ENCODE measurements around the gene SLC25A21.

SLC25A21 gene

GRCh38 chr14:36662258-36662542 lies 510.2 kb downstream of the SLC25A21 start:
- DNase-seq (ENCODE audit: extremely low spot score, insufficient read length, low read depth) (no peak), FAIRE-seq (no peak)

DNA sequence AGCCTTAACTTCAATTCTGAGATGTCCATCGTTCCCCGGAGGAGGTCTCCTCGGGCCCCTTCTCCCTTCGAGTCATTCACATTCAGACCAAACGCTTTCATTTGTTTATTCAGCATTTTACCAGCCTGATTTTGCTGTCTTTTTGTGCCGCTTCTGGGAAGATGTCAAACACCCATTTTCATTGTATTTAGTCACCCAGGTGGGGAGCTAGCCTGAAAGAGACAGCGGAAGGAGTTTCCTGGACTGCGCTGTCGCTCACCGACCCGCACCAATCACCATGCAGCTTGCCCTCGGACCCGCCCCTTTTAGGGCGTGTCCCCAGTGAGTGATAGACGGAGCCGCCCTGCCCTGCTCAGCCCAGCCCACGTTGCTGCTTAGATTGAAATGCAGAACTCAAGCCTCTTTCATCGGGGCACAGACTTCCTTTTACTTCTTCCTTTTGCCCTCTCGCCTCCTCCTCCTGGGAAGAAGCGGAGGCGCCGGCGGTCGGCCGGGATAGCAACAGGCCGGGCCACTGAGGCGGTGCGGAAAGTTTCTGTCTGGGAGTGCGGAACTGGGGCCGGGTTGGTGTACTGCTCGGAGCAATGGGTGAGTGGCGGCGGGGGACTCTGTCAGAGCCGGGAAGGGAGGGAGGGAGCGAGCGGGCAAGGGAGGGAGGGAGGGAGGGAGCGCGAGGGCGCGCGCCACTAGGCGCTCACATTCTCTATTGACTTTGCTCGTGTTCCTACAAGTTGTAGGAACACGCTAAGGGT lies 510.7 kb downstream of the SLC25A21 start, which contains the start of gene PAX9:
Gene PAX9 (plus strand): TSS at position 355 of the 752 bp plus-strand sequence. CDS start 230 bp downstream, at position 585.
- FAIRE-seq (no peak), DNase-seq (ENCODE audit: extremely low spot score, insufficient read length, low read depth) (no peak)

DNA sequence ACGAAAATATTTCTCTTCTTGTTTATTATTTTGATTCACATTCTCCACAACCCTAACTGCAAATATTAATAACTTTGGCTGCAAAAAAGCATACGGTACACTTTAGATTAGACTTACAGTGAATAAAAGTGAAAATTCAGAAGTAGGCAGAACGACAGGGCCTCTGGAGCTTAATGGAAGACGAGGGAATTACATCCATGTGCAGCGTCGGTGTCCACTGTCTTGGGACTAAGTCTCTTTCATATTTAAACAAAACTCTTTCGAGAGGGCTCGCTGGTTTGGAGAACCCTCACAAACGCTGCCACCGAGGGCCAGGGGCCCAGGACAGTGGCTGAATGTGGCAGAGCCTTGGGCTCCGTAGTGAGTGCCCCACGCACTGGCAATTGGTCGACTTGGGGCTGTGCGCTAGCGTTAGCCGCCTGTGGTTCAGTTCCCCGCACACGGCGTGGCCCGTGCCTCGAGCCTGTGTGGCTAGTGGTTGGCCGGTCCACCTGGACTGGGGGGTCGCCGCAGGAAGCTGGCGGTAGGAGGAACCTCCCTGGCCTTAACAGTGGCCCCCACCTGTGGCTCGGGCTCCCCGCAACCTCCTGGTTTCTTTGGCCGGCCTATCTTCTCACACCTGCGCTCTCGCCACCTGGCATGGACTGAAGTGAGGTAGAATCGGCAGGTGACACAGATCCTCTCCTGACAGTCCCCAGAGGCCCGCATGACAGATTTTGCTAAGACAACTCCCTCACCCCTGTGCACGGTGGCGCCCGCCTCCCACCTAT lies 511.5 kb downstream of the SLC25A21 start:
- FAIRE-seq = no peak
- no peak for DNase-seq (ENCODE audit: extremely low spot score, insufficient read length, low read depth)

GRCh38 chr14:36659822-36660735 lies 512.3 kb downstream of the SLC25A21 start:
- DNase-seq (ENCODE audit: extremely low spot score, insufficient read length, low read depth) (no peak), FAIRE-seq (no peak)

- no peak for DNase-seq (ENCODE audit: extremely low spot score, insufficient read length, low read depth)
- no peak for FAIRE-seq
Observed at GRCh38 chr14:36659010-36659821, 513.2 kb downstream of the SLC25A21 start.

GRCh38 chr14:36658123-36659009 lies 514.0 kb downstream of the SLC25A21 start:
- FAIRE-seq (no peak), DNase-seq (ENCODE audit: extremely low spot score, insufficient read length, low read depth) (no peak)

DNA sequence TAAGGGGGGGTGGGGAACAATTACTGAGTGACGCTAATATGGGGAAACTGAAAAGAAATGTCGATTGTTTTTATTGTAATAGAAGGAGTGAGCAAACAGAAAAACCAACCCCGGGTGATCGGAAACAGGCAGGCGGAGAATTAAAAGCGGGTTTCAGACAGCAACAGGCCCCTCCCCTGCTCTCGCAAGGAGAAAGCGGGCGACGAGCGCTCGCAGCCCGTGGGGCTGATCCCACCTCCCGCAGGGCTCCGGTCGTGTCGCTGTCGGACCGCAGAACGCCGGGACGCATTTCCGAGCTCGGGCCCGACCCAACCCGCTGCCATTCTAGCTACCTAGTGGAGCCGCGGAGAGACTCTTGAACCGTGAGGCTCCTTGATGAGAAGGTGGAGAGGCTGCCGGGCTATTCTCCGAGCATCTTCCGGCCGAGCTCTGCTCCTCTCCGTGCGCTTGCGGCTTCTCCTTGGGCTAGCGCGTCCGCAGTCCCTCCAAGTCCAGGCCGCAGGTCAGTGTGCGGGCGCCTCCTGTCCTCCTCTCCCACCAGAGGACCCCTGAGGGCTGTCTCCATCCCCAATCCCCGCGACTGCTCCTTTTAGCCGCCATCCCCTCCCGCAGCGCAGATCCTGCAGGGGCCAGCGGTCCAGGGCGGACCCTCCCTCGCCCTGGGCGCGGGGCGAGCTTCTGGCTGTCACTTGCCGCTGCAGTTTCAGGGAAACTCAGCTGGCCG lies 514.8 kb downstream of the SLC25A21 start:
- FAIRE-seq = no peak
- no peak for DNase-seq (ENCODE audit: extremely low spot score, insufficient read length, low read depth)

GRCh38 chr14:36656687-36657398 lies 515.6 kb downstream of the SLC25A21 start:
- FAIRE-seq = no peak
- no peak for DNase-seq (ENCODE audit: extremely low spot score, insufficient read length, low read depth)

DNA sequence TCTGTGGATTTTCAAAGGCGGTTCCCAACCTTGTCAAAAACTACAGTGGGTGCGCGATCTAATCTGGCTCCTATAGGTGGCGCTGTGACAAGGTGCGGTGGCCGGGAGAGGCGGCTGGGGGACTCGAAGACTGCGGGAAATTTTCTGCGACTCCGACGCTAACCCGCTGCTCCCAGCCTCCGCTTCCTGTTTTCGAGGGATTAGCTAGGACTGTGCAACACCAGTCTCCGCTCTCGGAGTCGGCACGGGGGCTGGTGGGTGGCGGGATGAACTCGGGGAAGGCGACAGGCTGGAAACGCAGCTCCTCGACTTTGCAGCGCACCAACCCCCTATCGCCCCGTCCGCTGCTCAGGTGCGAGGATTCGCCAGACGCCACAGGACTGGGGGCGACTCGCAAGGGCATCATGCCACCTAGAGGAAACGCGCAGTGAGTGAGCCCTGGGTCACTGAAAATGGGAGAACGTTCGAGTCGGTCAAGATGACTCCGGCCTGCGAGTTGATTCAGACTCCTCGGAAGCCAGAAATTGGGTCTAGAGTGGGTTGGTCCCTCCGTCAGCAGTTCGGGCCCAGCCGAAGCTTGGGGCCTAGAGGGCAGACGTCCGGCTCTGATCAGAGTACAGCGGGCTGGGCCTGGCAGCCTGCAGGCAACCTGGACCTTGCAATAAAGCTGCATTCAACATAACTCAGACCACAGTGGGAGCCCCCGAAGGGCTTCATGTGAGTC lies 516.3 kb downstream of the SLC25A21 start:
- FAIRE-seq = no peak
- DNase-seq (ENCODE audit: extremely low spot score, insufficient read length, low read depth) = no peak

- FAIRE-seq = no peak
- DNase-seq (ENCODE audit: extremely low spot score, insufficient read length, low read depth) = no peak
Observed at GRCh38 chr14:36655571-36655962, 516.8 kb downstream of the SLC25A21 start.

DNA sequence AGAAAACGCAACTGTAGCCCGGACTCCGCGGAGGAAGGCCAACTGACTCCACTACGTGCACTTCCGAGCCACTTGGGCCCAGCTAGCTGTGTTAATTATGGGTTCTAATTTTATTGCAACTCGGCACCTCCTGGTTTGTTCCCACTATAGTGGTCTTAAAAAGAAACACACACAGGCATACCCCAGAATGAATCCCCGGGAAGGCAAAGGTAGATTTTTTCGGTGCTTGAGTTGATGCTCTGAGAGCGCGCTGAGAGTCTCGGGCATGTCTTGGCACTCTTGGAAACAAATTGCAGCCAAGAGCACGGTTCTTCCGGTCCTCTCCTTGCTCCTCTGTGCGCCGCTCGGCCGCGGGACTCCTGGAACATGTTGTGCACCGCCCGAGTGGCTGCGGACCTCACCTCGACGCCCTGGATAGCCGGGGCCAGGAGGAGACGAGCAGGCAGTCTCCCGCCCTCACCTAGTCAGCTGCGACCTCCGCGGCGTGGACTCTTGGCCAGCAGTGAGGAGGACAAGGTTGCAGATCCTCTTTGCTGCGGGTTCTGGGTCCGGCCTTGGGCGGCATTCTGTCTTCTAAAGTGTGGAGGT lies 517.5 kb downstream of the SLC25A21 start:
- DNase-seq (ENCODE audit: extremely low spot score, insufficient read length, low read depth) = no peak
- FAIRE-seq = no peak

DNA sequence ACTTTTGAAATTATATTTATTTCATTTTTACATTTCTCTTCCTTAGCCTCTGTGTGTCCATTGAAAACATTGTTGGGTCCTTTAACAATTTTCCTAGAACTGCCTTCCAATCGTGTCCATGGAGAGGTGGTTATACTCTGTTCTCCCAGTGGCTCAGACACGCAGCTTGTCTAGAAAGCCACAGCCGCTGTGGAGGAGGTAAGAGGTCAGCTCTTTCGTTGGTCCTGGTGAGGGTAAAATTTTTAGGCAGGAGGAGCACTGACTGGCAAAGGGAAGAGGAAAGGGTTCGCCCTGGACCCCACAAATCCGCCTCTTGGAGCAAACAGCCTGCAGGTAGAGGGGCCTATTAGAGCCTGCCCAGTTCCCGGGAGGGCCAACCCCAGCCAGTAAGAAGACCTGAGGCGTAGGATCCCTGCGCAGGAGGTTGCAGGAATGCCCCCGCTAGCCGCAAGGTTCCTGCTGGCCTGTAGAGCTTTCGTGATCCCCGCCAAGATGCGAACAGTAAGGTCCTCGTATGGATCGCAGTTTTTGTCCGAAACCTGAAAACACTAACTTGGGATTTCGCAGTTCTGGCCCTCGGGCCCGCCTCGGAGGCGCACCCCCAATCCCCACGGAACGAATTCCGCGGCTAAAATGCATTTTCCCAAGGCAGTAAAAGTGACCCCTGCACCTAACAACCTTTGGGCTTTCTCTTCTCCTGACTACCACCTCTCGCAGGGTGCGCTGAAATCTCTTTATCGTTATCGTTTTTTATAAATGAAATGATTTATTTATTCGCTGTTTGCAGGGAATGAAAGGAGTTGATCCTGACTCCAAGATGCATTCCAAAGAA lies 518.2 kb downstream of the SLC25A21 start:
- no peak for FAIRE-seq
- no peak for DNase-seq (ENCODE audit: extremely low spot score, insufficient read length, low read depth)

- DNase-seq (ENCODE audit: extremely low spot score, insufficient read length, low read depth) = no peak
- no peak for FAIRE-seq
Observed at GRCh38 chr14:36653413-36653812, 519.0 kb downstream of the SLC25A21 start.

- no peak for DNase-seq (ENCODE audit: extremely low spot score, insufficient read length, low read depth)
- no peak for FAIRE-seq
Observed at GRCh38 chr14:36652542-36653201, 519.7 kb downstream of the SLC25A21 start.

Measured in GM18507 (cell line).